HG03103 (cell line): ENCODE data around the gene TMEM120A.
"Not testable (repeated sequence)": the region's sequence is repeated elsewhere in the genome, so short reads cannot be mapped to it uniquely, and the experiment has no call there.

ENCODE experiments used
- ATAC-seq: cut with Tn5 transposase; IDR thresholded peaks from one replicate; pipeline ENCODE4 v1.9.1; 2021; ENCODE audit warnings: low read depth; ENCODE audit not compliant: unreplicated experiment

Gene TMEM120A

GRCh38 chr7:75994388-75995051, at the start of gene TMEM120A:
Gene TMEM120A, minus strand, starts transcription at chr7:75994595. Its CDS starts 25 bp downstream, at chr7:75994570.
- ATAC-seq, result peak; percentile 88

GRCh38 chr7:76040126-76040525, 45.7 kb upstream of the TMEM120A start:
- no peak for ATAC-seq

- no peak for ATAC-seq
Measured at GRCh38 chr7:76037310-76037709, 42.9 kb upstream of the TMEM120A start.

GRCh38 chr7:76031964-76032363, 37.6 kb upstream of the TMEM120A start:
- no peak for ATAC-seq

- not testable (repeated sequence) for ATAC-seq
Measured at GRCh38 chr7:76029682-76030081, 35.3 kb upstream of the TMEM120A start.

- ATAC-seq, result no peak
Measured at GRCh38 chr7:76023002-76023401, 28.6 kb upstream of the TMEM120A start.

DNA sequence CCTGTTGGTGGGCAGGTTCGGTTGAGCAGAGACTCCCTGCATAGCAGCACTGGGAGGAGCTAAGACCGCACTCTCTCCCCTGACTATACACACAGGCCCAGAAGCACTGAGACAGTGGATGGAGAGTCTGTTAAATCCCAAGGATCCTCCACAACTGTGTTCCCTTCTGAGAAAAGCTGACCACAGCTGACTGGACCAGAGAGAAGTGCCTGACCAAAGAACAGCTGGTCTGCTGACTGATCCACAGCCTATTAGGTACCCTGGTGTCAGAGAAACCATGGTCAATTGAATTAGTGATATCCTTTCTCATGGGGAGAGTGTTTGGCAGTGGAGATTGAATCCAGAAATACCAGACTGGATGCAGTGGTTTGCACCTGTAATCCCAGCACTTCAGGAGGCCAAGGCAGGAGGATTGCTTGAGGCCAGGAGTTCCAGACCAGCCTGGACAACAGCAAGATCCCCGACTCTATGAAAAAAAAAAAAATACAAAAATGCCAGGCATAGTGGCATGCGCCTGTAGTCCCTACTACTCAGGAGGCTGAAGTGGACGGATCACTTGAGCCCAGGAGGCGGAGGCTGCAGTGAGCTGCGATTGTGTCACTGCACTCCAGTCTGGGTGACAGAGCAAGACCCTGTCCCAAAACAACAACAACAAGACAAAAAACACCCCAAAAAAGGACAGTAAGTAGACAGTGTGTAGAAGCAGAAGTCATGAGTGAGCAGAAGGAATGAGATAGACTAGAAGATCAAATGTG, 27.8 kb upstream of the TMEM120A start:
- ATAC-seq, result no peak

DNA sequence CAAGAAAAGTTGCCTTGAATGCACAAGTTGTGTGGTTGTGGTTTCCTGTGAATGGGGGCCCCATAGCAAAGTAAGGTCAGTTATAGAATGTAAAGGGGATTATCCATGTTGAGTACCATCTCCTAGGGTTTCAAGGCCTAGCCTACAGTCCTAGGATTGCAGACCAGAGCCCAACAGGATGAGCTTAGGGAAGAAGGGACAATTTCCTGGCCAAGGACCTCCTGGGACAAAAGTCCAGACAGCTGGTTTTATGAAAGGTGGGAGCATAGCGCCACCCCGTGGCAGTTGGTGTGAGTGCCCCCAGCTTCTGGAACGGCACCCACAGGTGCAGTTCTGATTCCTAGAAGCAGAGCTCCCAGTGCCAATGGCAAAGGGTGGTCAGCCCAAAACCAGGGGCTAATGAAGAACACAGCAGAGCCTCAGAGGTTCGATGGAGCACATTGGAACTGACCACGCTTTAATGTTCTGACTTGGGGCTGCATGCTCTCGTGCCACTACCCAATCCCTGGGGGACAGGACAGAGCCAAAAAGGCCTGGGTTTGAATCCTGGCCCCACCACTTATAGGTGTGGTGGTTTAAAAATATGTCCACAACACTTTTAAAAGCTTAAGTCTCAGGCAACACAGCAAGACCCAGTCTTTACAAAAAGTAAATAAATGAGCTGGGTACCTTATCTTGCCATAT, 25.8 kb upstream of the TMEM120A start:
- ATAC-seq, result no peak

DNA sequence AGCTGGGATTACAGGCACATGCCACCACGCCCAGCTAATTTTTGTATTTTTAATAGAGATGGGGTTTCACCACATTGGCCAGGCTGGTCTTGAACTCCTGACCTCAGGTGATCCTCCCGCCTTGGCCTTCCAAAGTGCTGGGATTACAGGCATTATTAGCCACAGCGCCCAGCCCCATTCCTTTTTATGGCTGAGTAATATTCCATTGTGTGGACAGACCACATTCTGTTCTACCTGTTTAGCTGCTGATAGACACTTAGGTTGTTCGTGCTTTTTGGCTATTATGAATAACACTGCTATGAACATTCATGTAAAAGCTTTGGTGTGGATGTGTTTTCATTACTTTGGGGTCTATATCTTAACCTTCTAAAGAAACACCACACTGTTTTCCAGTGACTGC, 24.1 kb upstream of the TMEM120A start:
- not testable (repeated sequence) for ATAC-seq

DNA sequence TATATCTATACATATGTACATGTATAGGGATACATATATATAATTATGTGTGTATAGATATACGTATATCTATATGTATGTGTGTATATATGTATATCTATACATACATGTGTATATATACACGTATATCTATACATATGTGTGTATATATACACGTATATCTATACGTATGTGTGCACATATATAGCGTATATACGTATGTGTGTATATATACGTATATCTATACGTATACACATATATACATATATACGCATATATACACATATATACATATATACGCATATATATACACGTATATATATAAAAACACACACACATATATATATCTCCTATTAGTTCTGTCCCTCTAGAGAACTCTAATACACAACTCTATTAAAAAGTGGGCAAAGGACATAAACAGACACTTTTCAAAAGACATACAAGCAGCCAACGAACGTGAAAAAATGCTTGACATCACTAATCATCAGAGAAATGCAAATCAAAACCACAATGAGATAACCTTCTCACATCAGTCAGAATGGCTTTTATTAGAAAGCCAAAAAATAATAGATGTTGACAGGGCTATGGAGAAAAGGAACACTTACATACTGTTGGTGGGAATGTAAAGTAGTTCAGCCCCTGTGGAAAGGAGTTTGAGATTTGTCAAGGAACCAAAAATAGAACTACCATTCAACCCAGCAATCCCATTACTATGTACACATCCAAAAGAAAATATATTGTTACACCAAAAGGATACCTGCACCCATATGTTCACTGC, 22.0 kb upstream of the TMEM120A start:
- no peak for ATAC-seq

- ATAC-seq, result no peak
Measured at GRCh38 chr7:76011442-76011861, 17.1 kb upstream of the TMEM120A start.

DNA sequence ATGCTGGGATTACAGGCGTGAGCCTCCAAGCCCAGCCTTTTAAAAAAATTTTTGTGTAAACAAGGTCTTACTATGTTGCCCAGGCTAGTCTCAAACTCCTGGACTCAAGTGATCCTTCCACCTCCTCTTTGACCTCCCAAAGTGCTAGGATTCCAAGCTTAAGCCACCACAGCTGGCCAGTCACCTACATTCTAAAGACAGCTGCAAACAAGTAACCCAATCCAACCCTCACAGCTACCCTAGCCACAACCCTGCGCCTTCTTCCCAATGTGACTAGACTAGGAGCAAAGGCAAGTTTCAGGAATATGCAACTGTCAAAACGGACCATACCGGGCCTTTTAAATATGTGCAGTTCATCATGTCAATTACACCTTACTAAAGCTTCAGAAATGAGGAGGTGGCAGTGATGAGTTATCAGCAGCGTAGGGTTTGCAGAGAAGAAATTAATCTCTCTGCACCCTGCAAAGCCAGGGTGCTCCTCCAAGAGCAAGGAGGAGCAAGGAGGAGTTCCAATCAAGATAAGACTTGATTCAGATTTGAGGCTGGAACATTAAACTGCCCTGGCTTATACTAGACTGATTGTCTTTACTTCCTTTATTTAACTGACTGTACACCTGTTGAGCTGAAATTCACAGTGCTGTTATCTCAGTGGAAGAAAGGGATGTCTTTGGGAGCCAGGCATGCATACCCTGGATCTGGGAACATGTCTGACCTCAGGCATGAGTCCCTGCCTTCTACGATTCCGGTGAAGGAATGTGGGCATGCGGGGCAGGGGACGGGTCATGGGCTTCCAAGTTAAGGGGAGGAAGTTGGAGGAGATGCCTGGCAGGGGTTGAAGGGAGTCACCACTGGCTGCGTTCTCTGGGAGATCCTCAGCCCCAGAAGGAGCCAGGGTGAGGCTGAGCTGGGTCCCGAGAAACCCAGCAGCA, 15.5 kb upstream of the TMEM120A start:
- no peak for ATAC-seq

- ATAC-seq, result no peak
Measured at GRCh38 chr7:76008156-76008687, 13.8 kb upstream of the TMEM120A start.

GRCh38 chr7:76005004-76005403, 10.6 kb upstream of the TMEM120A start:
- not testable (repeated sequence) for ATAC-seq

- no peak for ATAC-seq
Measured at GRCh38 chr7:76003351-76003750, 9.0 kb upstream of the TMEM120A start.

DNA sequence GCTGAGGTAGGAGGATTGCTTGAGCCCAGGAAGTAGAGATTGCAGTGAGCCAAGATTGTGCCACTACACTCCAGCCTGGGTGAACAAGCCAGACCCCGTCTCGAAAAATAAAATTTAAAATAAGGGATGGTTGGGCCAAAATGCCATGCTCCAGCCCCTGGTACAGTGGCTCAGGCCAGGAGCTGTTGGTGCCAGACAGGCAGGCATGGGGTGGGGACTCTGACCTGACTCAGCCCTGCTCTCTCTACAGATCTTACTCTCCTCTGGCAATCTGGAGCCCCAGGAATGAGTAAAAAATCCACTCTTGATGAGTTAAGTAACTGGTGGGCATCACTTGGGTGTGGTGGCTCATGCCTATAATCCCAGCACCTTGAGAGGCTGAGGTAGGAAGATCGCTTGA, 8.4 kb upstream of the TMEM120A start:
- ATAC-seq, result no peak

GRCh38 chr7:76002139-76002538, 7.7 kb upstream of the TMEM120A start:
- ATAC-seq, result no peak

- no peak for ATAC-seq
Measured at GRCh38 chr7:76000566-76000965, 6.2 kb upstream of the TMEM120A start.

DNA sequence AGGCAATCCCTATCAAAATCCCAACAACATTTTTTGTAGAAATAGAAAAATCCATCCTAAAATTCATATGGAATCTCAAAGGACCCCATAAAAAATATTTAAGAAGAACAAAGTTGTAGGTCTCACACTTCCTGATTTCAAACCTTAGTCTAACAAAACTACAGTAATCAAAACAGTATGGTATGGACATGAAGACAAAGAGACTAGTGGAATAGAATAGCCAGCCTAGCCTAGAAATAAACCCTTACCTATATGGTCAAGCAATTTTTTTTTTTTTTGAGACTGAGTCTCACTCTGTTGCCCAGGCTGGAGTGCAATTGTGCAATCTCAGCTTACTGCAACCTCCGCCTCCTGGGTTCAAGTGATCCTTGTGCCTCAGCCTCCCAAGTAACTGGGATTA, 3.6 kb upstream of the TMEM120A start:
- no peak for ATAC-seq
